Calu3 (cell line): ENCODE results near the gene LYZL1. TPM values are rescaled to one million over a fixed set of nuclear protein-coding genes. Genes with fewer than 3 reads are reported as not detected.
A peak's percentile ranks its signal among the peaks of the same experiment; 100 is the strongest.

ENCODE experiments used
- BruUV-seq: library from RNA; stranded (reverse); fragments of 400-500 nt; replicated peaks from 2 replicates; lab custom pipeline; 2021; lab: Mats Ljungman, UMichigan
- CTCF ChIA-PET: fragments of 300-600 bp; sonication (Branson Sonifier 250); formaldehyde crosslinking; loops from one replicate; lab custom pipeline; 2022; ENCODE audit warnings: antibody characterized with exemption; lab: Charles Lee
- DNase-seq: peaks from one replicate; pipeline ENCODE4 v3.0.0; 2022
- H3K27ac Mint-ChIP-seq: one replicate; pipeline ENCODE4 v1.8.0; 2022; ENCODE audit warnings: mixed read lengths; ENCODE audit not compliant: unreplicated experiment
- H3K27me3 Mint-ChIP-seq: one replicate; pipeline ENCODE4 v1.8.0; 2022; ENCODE audit warnings: mixed read lengths; ENCODE audit not compliant: unreplicated experiment
- H3K36me3 Mint-ChIP-seq: one replicate; pipeline ENCODE4 v1.8.0; 2022; ENCODE audit warnings: mild to moderate bottlenecking, moderate library complexity, mixed read lengths; ENCODE audit not compliant: insufficient read depth, unreplicated experiment
- H3K4me1 Mint-ChIP-seq: one replicate; pipeline ENCODE4 v1.8.0; 2022; ENCODE audit warnings: mild to moderate bottlenecking, low read depth, mixed read lengths; ENCODE audit not compliant: unreplicated experiment
- H3K4me3 Mint-ChIP-seq: one replicate; pipeline ENCODE4 v1.8.0; 2022; ENCODE audit warnings: mild to moderate bottlenecking, low read depth, moderate library complexity, mixed read lengths; ENCODE audit not compliant: unreplicated experiment
- H3K9me3 Mint-ChIP-seq: one replicate; pipeline ENCODE4 v1.8.0; 2022; ENCODE audit warnings: low read depth, mixed read lengths; ENCODE audit not compliant: unreplicated experiment
- CTCF ChIP-seq: fragments of 200-600 bp; IDR thresholded peaks from one replicate; pipeline ENCODE4 v1.8.0; 2022; ENCODE audit warnings: antibody characterized with exemption; ENCODE audit not compliant: unreplicated experiment
- intact Hi-C: fragments of 100-400 bp; cut with micrococcal nuclease; formaldehyde crosslinking; loops from one replicate; pipeline ENCODE4 v1.10.0; 2022; ENCODE audit not compliant: unreplicated experiment
- total RNA-seq: library from RNA; stranded (reverse); gene quantifications from 2 replicates; pipeline ENCODE4 v1.2.3, GENCODE V29; 2022

The LYZL1 gene
- total RNA-seq, 1 experiment from 2014 or later: not detected

DNA sequence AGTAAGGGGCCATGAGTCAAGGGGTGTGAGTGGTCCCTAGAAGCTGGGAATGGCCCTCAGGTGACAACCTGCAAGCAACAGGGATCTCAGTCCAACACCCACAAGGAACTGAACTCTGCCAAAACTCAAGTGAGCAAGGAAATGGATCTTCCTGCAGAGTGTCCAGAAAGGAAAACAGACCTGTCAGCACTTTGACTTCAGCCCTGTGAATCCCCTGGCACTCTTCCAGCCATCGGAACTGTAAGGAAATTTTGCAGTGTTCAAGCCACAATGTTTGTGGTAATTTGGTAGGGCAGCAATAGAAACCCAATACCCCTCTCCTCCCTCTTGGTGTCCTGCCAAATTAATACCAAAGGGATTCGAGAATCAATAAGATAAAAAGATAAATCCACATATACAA is 6.9 kb downstream of the LYZL1 start:
- intact Hi-C loops: no loop called here
- TF ChIP-seq CTCF: no peak
- peaks cover 9% of the 10 kb centered on the region for H3K9me3 Mint-ChIP-seq
- peaks cover 53% of the 10 kb centered on the region for H3K27me3 Mint-ChIP-seq
- H3K27ac Mint-ChIP-seq: peak overlapping the region; percentile 65
- no peaks in the 10 kb centered on the region for H3K36me3 Mint-ChIP-seq
- no TSS peak for BruUV-seq
- DNase-seq: no peak
- no peaks in the 10 kb centered on the region for H3K4me1 Mint-ChIP-seq
- H3K4me3 Mint-ChIP-seq: no peak overlapping the region
- CTCF ChIA-PET: no interaction called here

DNA sequence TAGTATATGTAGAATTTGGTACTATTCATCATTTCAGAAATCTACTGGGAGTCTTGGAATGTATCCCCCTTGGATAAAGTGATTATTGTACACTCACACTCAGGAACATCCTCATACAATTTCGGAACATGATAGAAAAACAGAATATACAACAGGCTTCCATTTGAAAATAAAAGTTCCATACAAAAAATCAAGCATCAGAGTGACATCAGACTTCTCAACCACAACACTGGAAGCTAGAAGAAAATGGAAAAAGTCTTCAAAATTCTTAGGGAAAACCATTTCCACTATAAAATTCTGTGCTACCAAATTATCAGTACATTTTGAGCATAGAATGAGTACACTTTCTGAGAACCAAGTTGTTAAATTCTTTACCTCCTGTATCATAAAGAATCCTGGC is 8.8 kb downstream of the LYZL1 start:
- peaks cover 53% of the 10 kb centered on the region for H3K27me3 Mint-ChIP-seq
- no peak overlapping the region for H3K27ac Mint-ChIP-seq
- CTCF ChIA-PET: interaction anchor here (0.7 kb wide), 1 partner anchor 53 kb away, joined by 4 read pairs; no protein-coding TSS in a partner anchor
- H3K9me3 Mint-ChIP-seq: peaks cover 21% of the 10 kb centered on the region
- H3K4me1 Mint-ChIP-seq: no peaks in the 10 kb centered on the region
- TF ChIP-seq CTCF: no peak
- H3K36me3 Mint-ChIP-seq: no peaks in the 10 kb centered on the region
- no peak overlapping the region for H3K4me3 Mint-ChIP-seq
- intact Hi-C loops: no loop called here
- DNase-seq: no peak
- no TSS peak for BruUV-seq

GRCh38 chr10:29301359-29301910 is 12.6 kb downstream of the LYZL1 start:
- no peak overlapping the region for H3K4me3 Mint-ChIP-seq
- no TSS peak for BruUV-seq
- H3K36me3 Mint-ChIP-seq: no peaks in the 10 kb centered on the region

DNA sequence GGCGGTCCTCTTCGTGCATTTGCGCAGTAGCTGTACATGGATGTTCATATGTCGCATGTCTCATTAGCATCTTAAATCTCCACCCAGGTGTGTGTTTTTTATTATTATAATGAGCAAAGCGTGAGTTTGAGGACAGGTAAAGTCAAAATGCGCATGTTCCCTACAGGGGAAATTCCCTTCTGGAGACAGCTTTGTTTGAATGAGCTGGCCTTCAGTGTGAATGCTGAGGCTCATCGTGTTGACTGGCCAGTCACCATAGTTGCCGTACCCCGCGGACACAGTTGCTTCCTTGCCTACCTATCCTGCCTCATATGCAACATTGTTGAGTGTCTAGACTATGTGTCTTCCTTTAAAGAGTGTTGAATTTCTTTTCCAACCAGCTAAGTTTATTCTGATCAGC is 13.6 kb downstream of the LYZL1 start:
- H3K36me3 Mint-ChIP-seq: no peaks in the 10 kb centered on the region
- no TSS peak for BruUV-seq
- no peak overlapping the region for H3K27ac Mint-ChIP-seq
- peaks cover 6% of the 10 kb centered on the region for H3K4me1 Mint-ChIP-seq
- no peak for TF ChIP-seq CTCF
- H3K27me3 Mint-ChIP-seq: peaks cover 8% of the 10 kb centered on the region
- CTCF ChIA-PET: interaction anchor here (0.8 kb wide), 1 partner anchor 53 kb away, joined by 7 read pairs; no protein-coding TSS in a partner anchor
- no peak overlapping the region for H3K4me3 Mint-ChIP-seq
- peaks cover 17% of the 10 kb centered on the region for H3K9me3 Mint-ChIP-seq
- DNase-seq: no peak
- intact Hi-C loops: loop anchor here (5.0 kb wide), 2 partner anchors 60 to 85 kb away; no protein-coding TSS in a partner anchor

More at GRCh38 chr10:29301359-29301910, 12.6 kb downstream of the LYZL1 start:
- Mint-ChIP-seq H3K9me3 (peaks cover 21% of the 10 kb centered on the region), H3K27ac (no peak overlapping the region), H3K4me1 (peaks cover 6% of the 10 kb centered on the region), H3K27me3 (peaks cover 19% of the 10 kb centered on the region)
- CTCF ChIA-PET: no interaction called here
- no peak for TF ChIP-seq CTCF
- intact Hi-C loops: loop anchor here (5.0 kb wide), 2 partner anchors 59 to 86 kb away; no protein-coding TSS in a partner anchor
- DNase-seq: no peak
